ENCODE measurements around the gene RALGAPA1.

DNA sequence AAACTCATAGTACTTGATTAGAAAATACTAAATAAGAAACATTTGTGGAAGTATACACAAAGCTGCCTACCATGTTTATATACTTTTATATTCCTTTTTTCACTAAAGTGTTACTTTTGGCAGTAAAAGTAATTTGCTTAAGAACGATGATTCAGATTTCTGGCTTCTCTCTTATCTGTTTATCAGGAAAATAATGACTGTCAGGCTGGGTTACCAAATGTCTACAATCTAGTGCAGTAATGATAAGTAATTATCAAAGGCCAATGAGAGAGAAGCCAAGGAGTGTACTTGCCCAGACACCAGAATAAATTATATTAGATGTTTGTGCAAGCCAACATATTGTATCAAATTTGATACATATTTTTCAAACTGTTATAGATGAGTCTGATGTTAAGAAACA, 113.4 kb downstream of the RALGAPA1 start:
- TF ChIP-seq, protein P1, sequence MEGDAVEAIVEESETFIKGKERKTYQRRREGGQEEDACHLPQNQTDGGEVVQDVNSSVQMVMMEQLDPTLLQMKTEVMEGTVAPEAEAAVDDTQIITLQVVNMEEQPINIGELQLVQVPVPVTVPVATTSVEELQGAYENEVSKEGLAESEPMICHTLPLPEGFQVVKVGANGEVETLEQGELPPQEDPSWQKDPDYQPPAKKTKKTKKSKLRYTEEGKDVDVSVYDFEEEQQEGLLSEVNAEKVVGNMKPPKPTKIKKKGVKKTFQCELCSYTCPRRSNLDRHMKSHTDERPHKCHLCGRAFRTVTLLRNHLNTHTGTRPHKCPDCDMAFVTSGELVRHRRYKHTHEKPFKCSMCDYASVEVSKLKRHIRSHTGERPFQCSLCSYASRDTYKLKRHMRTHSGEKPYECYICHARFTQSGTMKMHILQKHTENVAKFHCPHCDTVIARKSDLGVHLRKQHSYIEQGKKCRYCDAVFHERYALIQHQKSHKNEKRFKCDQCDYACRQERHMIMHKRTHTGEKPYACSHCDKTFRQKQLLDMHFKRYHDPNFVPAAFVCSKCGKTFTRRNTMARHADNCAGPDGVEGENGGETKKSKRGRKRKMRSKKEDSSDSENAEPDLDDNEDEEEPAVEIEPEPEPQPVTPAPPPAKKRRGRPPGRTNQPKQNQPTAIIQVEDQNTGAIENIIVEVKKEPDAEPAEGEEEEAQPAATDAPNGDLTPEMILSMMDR (IDR thresholded peaks at IDR 0.05; ENCODE audit: insufficient read depth, low read length): no peak
- TF ChIP-seq POLR2AphosphoS5 (IDR thresholded peaks at IDR 0.05; ENCODE audit: low read depth) (no peak), SPI1 (IDR thresholded peaks at IDR 0.05; ENCODE audit: borderline replicate concordance, low read depth) (no peak), GABPA (IDR thresholded peaks at IDR 0.05; ENCODE audit: low read depth) (no peak)
